IMR-90 (cell line): Measurements from ENCODE around the gene ANO8. TPM values are rescaled to one million over a fixed set of nuclear protein-coding genes. Genes with fewer than 3 reads are reported as not detected.

Source experiments
- ATAC-seq: fragments of 200-7000 bp; cut with Tn5 transposase; 2 replicates; pipeline ENCODE4 v1.9.1; 2020; ENCODE audit warnings: low read depth, mild to moderate bottlenecking, moderate library complexity
- BruUV-seq: library from RNA; stranded (reverse); fragments of 400-500 nt; replicated peaks from 2 replicates; lab custom pipeline; 2021; lab: Mats Ljungman, UMichigan
- CTCF ChIA-PET: fragments of 300-600 bp; formaldehyde crosslinking; extraction: SDS; loops from one replicate; lab custom pipeline; 2021; ENCODE audit warnings: antibody characterized with exemption; lab: Yijun Ruan, JAX
- POLR2A ChIA-PET: fragments of 300-600 bp; sonication (Branson Sonifier 250); formaldehyde crosslinking; loops from one replicate; lab custom pipeline; 2022; ENCODE audit warnings: antibody characterized with exemption; ENCODE audit not compliant: unreplicated experiment; lab: Charles Lee
- DNase-seq: peaks from one replicate; pipeline ENCODE4 v3.0.0; 2013
- H2AFZ ChIP-seq: replicated peaks from 2 replicates; pipeline ENCODE3; 2013; ENCODE audit warnings: low read length, mild to moderate bottlenecking; ENCODE audit not compliant: poor library complexity
- H2AK5ac ChIP-seq: 2 replicates; pipeline ENCODE4 v1.6.1; 2013; ENCODE audit warnings: low read depth, low read length, inconsistent platforms
- H2AK9ac ChIP-seq: replicated peaks from 2 replicates; pipeline ENCODE3; 2013; ENCODE audit warnings: mild to moderate bottlenecking, low read depth, low read length, moderate library complexity; ENCODE audit not compliant: poor library complexity
- H2BK120ac ChIP-seq: 2 replicates; pipeline ENCODE4 v1.6.1; 2013; ENCODE audit warnings: low read depth, low read length, inconsistent platforms
- H2BK15ac ChIP-seq: 3 replicates; pipeline ENCODE4 v1.6.1; 2013; ENCODE audit warnings: low read depth, low read length, inconsistent platforms
- H2BK20ac ChIP-seq: 2 replicates; pipeline ENCODE4 v1.6.1; 2013; ENCODE audit warnings: low read depth, mild to moderate bottlenecking, inconsistent platforms, low read length, moderate library complexity
- H2BK5ac ChIP-seq: 2 replicates; pipeline ENCODE4 v1.6.1; 2013; ENCODE audit warnings: mild to moderate bottlenecking, low read depth, low read length, inconsistent platforms; ENCODE audit not compliant: poor library complexity, severe bottlenecking
- H3K14ac ChIP-seq: replicated peaks from 2 replicates; pipeline ENCODE4 v1.6.1; 2013; ENCODE audit warnings: low read depth, low read length, inconsistent platforms
- H3K18ac ChIP-seq: 2 replicates; pipeline ENCODE4 v1.6.1; 2013; ENCODE audit warnings: low read depth, low read length, control low read depth
- H3K23ac ChIP-seq: 2 replicates; pipeline ENCODE4 v1.6.1; 2013; ENCODE audit warnings: low read depth, low read length, inconsistent platforms
- H3K27ac ChIP-seq: 2 replicates; pipeline ENCODE4 v1.5.1; 2013; ENCODE audit warnings: mild to moderate bottlenecking, control low read depth, low read length; ENCODE audit not compliant: insufficient read depth
- H3K27me3 ChIP-seq: 2 replicates; pipeline ENCODE4 v1.6.1; 2013; ENCODE audit warnings: low read length; ENCODE audit not compliant: control insufficient read depth, insufficient read depth
- H3K36me3 ChIP-seq: 2 replicates; pipeline ENCODE4 v1.6.1; 2013; ENCODE audit warnings: low read length, mixed read lengths; ENCODE audit not compliant: control insufficient read depth, insufficient read depth
- H3K4ac ChIP-seq: 2 replicates; pipeline ENCODE4 v1.6.1; 2013; ENCODE audit warnings: low read depth, low read length, inconsistent platforms
- H3K4me1 ChIP-seq: 2 replicates; pipeline ENCODE4 v1.6.1; 2013; ENCODE audit warnings: low read length, mixed read lengths; ENCODE audit not compliant: control insufficient read depth, insufficient read depth
- H3K4me2 ChIP-seq: 2 replicates; pipeline ENCODE4 v1.6.1; 2013; ENCODE audit warnings: low read depth, mild to moderate bottlenecking, control low read depth, low read length, moderate library complexity
- H3K4me3 ChIP-seq: 2 replicates; pipeline ENCODE4 v1.5.1; 2013; ENCODE audit warnings: low read depth, mild to moderate bottlenecking, control low read depth, low read length, moderate library complexity; ENCODE audit not compliant: insufficient read depth
- H3K56ac ChIP-seq: 2 replicates; pipeline ENCODE4 v1.6.1; 2013; ENCODE audit warnings: low read length, inconsistent platforms; ENCODE audit not compliant: insufficient read depth; ENCODE audit errors: extremely low read depth
- H3K79me1 ChIP-seq, 2 experiments: 2 replicates each; pipeline ENCODE4 v1.6.1; 2013; ENCODE audit warnings: low read length in 2 of 2, inconsistent platforms in 1 of 2, low read depth in 1 of 2
- H3K9ac ChIP-seq: 2 replicates; pipeline ENCODE4 v1.6.1; 2013; ENCODE audit warnings: low read depth, low read length, control low read depth
- H3K9me1 ChIP-seq: 2 replicates; pipeline ENCODE4 v1.6.1; 2013; ENCODE audit warnings: low read length, inconsistent platforms; ENCODE audit not compliant: insufficient read depth
- H3K9me3 ChIP-seq: 2 replicates; pipeline ENCODE4 v1.6.1; 2013; ENCODE audit warnings: low read length; ENCODE audit not compliant: control insufficient read depth, insufficient read depth
- H4K20me1 ChIP-seq: 2 replicates; pipeline ENCODE4 v1.6.1; 2013; ENCODE audit warnings: low read length, inconsistent platforms; ENCODE audit not compliant: insufficient read depth
- H4K5ac ChIP-seq: 2 replicates; pipeline ENCODE4 v1.6.1; 2013; ENCODE audit warnings: mild to moderate bottlenecking, low read depth, low read length, control low read depth
- H4K8ac ChIP-seq, 2 experiments: 2 replicates each; pipeline ENCODE4 v1.6.1; 2013; ENCODE audit warnings: low read depth in 2 of 2, low read length in 2 of 2, control low read depth in 1 of 2, inconsistent platforms in 1 of 2
- H4K91ac ChIP-seq: 2 replicates; pipeline ENCODE4 v1.6.1; 2013; ENCODE audit warnings: low read depth, low read length, inconsistent platforms; ENCODE audit not compliant: insufficient read depth
- CTCF ChIP-seq: conservative IDR thresholded peaks from 2 replicates; pipeline ENCODE4 v1.5.1; 2012; ENCODE audit warnings: mild to moderate bottlenecking, low read depth, low read length, improper control_type of control experiment
- MAZ ChIP-seq: IDR thresholded peaks from 2 replicates; pipeline ENCODE4 v1.6.1; 2012; ENCODE audit warnings: low read depth, mild to moderate bottlenecking, low read length, improper control_type of control experiment, moderate library complexity, borderline replicate concordance
- MXI1 ChIP-seq: IDR thresholded peaks from 2 replicates; pipeline ENCODE4 v1.6.1; 2012; ENCODE audit warnings: low read depth, mild to moderate bottlenecking, low read length, moderate library complexity, borderline replicate concordance
- USF2 ChIP-seq: fragments of 150-350 bp; IDR thresholded peaks from 2 replicates; pipeline ENCODE4 v1.6.1; 2017; ENCODE audit warnings: mild to moderate bottlenecking, antibody characterized with exemption, low read length, low read depth
- WGBS, 2 experiments: methylation state at CpG; one replicate each; pipeline versions ENCODE4 v1.1.5 to v1.1.7; 2013; ENCODE audit warnings: missing lambda C conversion rate in 2 of 2; ENCODE audit not compliant: insufficient read length in 1 of 2; ENCODE audit errors: extremely low coverage in 2 of 2; 5-methylcytosine and 5-hydroxymethylcytosine counted together
- dilution Hi-C: fragments of 300-500 bp; cut with HindIII; formaldehyde crosslinking; loops from one replicate; pipeline ENCODE4 v1.14.3; 2018; ENCODE audit warnings: low sequenced_read_pairs; ENCODE audit not compliant: unreplicated experiment
- in situ Hi-C: fragments of 300-500 bp; cut with MboI; formaldehyde crosslinking; loops from 3 replicates; pipeline ENCODE4 v1.14.3; 2019; ENCODE audit warnings: low sequenced_read_pairs, inconsistent platforms, mixed read lengths
- intact Hi-C: fragments of 100-400 bp; cut with micrococcal nuclease; formaldehyde crosslinking; loops from 2 replicates; pipeline ENCODE4 v1.10.0; 2022
- polyA plus RNA-seq, 3 experiments: library from polyadenylated mRNA; depleted of rRNA; stranded (reverse); fragments of >200 nt; gene quantifications; 2 replicates each; pipeline ENCODE4 v1.2.3, GENCODE V29; 2012; ENCODE audit warnings: low replicate concordance in 1 of 3
- total RNA-seq: library from RNA; depleted of rRNA; stranded (reverse); fragments of >200 nt; gene quantifications from 2 replicates; pipeline ENCODE4 v1.2.3, GENCODE V29; 2012

Gene ANO8
- total and polyA plus RNA-seq, 2 of the 4 experiments (the other 2 are of a cell fraction): 1.6 to 5.6 TPM

- ATAC-seq: peak; percentile 87
- dilution Hi-C loops: no loop called here
- peaks cover 5% of the 10 kb centered on the region for H3K9me1 ChIP-seq
These were observed 2.4 kb upstream of the ANO8 start, which contains the start of gene GTPBP3 for GRCh38 chr19:17336872-17337674. Gene GTPBP3 (plus strand): TSS chr19:17337553. CDS start chr19:17337612, 59 bp downstream.

More at GRCh38 chr19:17336872-17337674, 2.4 kb upstream of the ANO8 start, which contains the start of gene GTPBP3:
- peak within 1 kb of the TSS; percentile 78 for H3K56ac ChIP-seq
- intact Hi-C loops: no loop called here
- peak within 1 kb of the TSS; percentile 64 to 98 for H4K8ac ChIP-seq
- H4K20me1 ChIP-seq: no peaks in the 10 kb centered on the region
- no peak within 1 kb of the TSS for H2BK20ac ChIP-seq
- H2BK120ac ChIP-seq: peak within 1 kb of the TSS; percentile 33
- peak within 1 kb of the TSS; percentile 95 for H2AFZ ChIP-seq
- peak within 1 kb of the TSS; percentile 79 for H2AK5ac ChIP-seq
- H3K4me3 ChIP-seq: peak within 1 kb of the TSS; percentile 73
- H3K18ac ChIP-seq: peak within 1 kb of the TSS; percentile 55; the same call in 1 of the 2 replicates
- H3K27ac ChIP-seq: peak within 1 kb of the TSS; percentile 84
- H3K9ac ChIP-seq: peak within 1 kb of the TSS; percentile 70
- H3K27me3 ChIP-seq: no peaks in the 10 kb centered on the region
- WGBS, 2 experiments: 0% methylated on average over 21 of the region's 41 CpGs; no CpG with 5 or more reads in 1 of the 2 experiments
- POLR2A ChIA-PET: interaction anchor here (0.6 kb wide), 1 partner anchor 19 kb away, joined by 5 read pairs; no protein-coding TSS in a partner anchor
- peak within 1 kb of the TSS; percentile 45 for H4K5ac ChIP-seq
- H3K14ac ChIP-seq: peak within 1 kb of the TSS; percentile 79
- peak within 1 kb of the TSS; percentile 62 for H3K23ac ChIP-seq
- TF ChIP-seq MXI1 (peak; percentile 43; the same call in 1 of the 2 replicates), MAZ (peak; percentile 51; the same call in 1 of the 2 replicates), CTCF (no peak), USF2 (0 out of 2 replicates have a peak, but pooled peaks have one; percentile 9)
- peak; percentile 98 for DNase-seq
- peaks cover 8% of the 10 kb centered on the region for H3K4me1 ChIP-seq
- CTCF ChIA-PET: no interaction called here
- H2BK15ac ChIP-seq: peak within 1 kb of the TSS; percentile 13; the same call in 1 of the 3 replicates
- H3K36me3 ChIP-seq: peaks cover 5% of the 10 kb centered on the region; the same call in 1 of the 2 replicates
- H3K4ac ChIP-seq: peak within 1 kb of the TSS; percentile 71
- H2AK9ac ChIP-seq: peak within 1 kb of the TSS; percentile 47
- BruUV-seq: no TSS peak
- no peaks in the 10 kb centered on the region for H3K9me3 ChIP-seq
- in situ Hi-C loops: no loop called here
- peak within 1 kb of the TSS; percentile 91 for H4K91ac ChIP-seq
- H3K79me1 ChIP-seq: peaks cover 7 to 44% of the 10 kb centered on the region in 2 experiments; a peak in 3 of 4 replicates
- H3K4me2 ChIP-seq: peak within 1 kb of the TSS; percentile 87
- H2BK5ac ChIP-seq: peak within 1 kb of the TSS; percentile 80
